Right forelimb (tissue), 1 donor: Measurements from ENCODE around the gene PPIG.
"Not testable (repeated sequence)": the region's sequence is repeated elsewhere in the genome, so short reads cannot be mapped to it uniquely, and the experiment has no call there.

ENCODE experiments used
- DNase-seq: peaks from one replicate; pipeline ENCODE4 v3.0.0-alpha.2; 2018

The PPIG gene

DNA sequence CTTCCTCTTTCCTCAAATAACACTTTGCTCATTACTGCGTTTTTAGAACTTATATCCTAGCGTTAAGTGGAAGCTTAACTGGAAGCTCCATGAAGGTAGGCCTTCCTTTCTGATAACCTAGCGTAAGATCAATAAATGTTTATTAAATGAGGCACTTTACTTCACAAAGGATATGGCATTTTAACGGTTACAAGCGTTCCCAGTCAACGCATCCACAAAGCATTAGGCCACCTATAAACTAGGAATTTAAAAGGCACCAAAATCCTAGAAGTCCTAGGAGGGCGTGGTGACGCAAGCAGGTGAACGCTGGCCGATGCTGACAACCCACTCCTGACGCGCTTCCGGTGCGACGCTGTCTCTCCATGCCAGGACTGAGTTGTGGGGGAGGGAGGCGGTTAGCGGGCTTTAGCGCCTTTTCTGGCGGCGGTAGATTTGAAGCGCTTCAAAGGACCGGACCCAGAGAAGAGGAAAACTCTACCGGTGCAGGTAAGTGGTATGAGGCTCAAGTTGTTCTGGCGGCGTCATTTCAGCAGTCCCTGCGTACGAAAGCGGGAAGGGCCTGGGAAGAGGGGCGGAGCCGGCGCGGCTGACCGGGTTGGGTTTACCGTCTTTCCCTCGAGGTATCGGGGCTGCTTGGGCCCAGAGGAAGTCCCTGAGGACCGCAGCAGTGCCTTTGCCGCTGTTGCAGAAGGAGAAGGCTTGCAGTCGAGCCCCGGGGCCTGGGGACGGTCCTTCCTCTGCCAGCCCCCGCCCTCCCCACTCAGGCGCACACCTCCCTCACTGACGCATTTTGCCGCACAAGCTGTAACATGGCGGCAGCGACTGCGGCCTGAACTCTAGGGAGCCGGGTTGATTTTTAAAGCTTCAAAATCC lies at the start of gene PPIG:
Gene PPIG, plus strand, starts transcription at position 347 of the 873 bp plus-strand sequence. CDS start 19,691 bp downstream, outside the sequence.
- peak; percentile 95 for DNase-seq

DNA sequence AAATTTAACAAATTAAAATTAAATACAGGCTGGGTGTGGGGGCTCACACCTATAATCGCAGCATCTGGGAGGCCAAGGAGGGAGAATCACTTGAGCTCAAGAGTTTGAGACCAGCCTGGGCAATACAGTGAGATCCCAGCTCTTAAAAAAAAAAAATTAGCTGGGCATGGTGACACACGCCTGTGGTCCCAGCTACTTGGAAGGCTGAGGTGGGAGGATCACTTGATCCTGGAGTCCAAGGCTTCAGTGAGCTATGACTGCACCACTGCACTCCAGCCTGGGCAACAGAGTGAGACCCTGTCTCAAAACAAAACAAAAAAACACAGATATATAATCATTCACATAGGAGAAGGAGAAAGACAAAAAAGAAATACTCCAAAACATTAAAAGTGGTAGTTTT lies 44.7 kb upstream of the PPIG start:
- DNase-seq = not testable (repeated sequence)

DNA sequence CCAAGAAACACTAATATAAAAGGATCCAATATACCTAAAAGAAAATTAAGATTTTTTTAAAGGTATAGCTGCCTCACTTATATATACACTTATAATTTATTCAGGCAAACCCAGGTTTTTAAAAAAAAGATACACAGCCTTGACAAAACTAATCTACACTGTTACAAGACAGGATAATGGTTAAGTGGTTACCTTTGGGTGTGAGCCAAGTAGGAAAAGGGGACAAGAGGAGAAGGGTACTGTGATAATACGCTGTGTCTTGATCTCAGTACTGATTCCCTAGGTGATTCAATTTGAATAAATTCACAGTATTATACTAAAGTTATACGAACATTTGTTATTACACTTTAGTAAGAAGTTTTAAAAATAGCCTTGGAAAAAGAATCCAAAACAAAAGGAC lies 44.0 kb upstream of the PPIG start:
- DNase-seq = no peak

DNA sequence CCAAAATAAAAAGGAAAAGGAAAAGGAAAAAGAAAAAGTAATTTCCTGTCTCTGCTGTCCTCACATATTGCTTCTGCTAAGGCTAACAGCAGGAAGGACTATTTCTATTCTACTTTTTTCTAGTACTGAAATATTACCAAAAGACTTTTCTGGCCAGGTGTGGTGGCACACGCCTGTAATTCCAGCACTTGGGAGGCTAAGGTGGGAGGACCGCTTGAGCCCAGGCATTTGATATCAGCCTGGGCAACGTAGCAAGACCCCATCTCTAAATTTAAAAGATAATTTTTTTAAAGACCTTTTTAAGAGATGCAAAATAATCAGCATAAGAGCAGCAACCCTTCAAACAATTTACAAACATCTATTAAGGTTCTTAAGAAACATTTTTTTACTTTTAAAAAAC lies 41.7 kb upstream of the PPIG start:
- DNase-seq = no peak

DNA sequence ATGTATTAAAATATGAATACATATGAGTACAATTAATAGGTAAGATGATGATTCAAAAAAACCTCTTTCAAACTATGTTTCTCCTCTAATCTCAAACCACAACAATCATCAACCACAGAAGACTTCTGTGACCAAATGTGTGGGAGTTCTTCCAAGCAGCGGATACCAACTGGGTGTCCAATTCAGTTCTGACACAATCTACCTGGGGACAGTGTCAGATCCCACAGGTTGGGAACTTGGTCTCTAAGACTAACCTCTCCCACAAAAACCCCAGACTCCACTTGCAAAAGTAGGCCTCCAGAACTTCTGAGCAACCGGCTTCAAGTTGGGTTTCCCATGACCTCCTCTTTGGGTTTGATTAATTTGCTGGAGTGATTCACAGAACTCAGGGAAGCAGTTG lies 37.4 kb upstream of the PPIG start:
- DNase-seq = no peak

DNA sequence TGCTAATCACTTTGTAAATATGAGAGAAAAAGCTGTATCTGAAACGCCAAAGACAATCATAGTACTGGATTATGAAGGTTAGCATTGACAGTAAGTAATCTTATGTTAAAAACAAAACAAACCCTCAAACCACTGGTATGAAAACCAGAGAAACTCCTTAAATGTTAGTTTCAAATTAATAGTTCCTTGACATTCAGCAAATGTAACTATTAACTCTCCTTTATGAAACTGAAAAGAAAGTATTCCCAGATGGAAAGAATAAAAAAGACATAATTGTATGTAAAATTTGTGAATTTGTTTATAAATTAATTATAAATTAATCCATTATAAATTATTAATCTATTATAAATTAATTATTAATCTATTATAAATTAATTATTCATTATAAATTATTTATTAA lies 22.8 kb upstream of the PPIG start:
- no peak for DNase-seq

DNA sequence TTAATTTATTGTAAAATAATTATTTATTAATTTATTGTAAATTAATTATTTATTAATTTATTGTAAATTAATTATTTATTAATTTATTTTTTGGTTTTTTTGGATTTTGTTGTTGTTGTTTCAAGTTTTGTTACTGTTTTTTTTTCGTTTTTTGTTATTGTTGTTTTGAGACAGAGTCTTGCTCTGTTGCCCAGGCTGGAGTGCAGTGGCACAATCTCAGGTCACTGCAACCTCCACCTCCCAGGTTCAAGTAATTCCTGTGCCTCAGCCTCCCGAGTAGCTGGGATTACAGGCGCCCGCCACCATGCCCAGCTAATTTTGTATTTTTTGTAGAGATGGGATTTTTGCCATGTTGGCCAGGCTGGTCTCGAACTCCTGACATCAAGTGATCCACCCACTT lies 22.1 kb upstream of the PPIG start:
- not testable (repeated sequence) for DNase-seq

DNA sequence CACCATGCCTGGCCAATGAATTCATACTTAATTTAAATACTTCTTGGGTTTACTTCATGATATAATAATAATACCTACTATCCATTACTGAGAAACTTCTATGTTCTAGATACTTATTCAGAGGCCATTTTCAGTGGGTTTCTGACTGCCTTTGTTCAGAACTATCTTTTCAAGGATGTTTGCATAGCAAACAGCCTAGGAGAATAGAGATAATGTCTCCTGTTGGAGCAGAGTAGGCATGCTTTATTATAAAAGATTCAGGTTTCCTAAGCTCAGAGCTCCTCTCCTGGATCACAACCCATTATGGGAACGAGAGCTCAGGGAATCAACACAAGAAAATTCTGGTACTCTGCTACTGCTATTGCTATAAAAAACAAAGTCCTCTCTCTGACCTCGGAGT lies 21.6 kb upstream of the PPIG start:
- DNase-seq = no peak

DNA sequence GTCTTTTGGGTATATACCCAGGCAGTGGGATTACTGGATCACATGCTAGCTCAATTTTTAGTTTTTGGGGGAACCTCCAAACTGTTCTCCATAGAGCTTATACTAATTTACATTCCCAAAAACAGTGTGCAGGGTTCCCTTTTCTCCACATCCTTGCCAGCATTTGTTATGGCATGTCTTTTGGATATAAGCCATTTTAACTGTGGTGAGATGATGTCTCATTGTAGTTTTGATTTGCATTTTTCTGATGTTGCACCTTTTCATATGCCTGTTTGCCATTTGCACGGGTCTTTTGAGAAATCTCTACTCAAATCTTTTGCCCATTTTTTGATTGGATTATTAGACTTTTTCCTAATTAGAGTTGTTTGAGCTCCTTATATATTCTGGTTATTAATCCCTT lies 18.5 kb upstream of the PPIG start:
- DNase-seq = no peak

DNA sequence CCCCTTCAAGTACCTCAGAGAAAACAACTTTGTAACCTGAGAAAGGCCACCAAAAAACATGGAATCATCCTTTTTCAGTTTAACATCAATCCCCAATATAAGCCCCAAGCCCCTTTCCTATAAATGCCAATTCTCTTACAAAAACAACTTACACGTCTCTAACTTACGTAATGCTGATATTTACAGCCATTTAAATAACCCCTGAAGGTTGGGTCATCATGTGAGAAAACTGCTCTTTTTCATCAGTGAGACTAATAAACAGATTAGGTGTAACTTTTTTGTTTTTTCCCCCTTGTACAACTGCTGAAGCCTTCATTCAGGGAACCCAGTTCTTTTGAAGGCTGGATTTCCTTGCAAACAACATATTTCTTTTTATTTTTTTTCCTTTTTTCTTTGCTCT lies 14.2 kb upstream of the PPIG start:
- no peak for DNase-seq

DNA sequence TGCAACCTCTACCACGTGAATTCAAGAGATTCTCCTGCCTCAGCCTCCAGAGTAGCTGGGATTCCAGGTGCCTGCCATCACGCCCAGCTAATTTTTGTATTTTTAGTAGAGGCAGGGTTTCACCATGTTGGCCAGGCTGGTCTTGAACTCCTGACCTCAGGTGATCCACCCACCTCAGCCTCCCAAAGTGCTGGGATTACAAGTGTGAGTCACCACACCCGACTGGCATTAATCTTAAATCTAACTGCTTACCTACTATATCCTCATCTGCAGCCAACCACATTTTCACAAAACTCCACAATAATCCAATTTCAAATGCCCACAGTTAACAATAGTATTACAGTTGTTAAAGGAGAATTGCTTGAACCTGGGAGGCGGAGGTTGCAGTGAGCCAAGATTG lies 13.4 kb upstream of the PPIG start:
- not testable (repeated sequence) for DNase-seq

DNA sequence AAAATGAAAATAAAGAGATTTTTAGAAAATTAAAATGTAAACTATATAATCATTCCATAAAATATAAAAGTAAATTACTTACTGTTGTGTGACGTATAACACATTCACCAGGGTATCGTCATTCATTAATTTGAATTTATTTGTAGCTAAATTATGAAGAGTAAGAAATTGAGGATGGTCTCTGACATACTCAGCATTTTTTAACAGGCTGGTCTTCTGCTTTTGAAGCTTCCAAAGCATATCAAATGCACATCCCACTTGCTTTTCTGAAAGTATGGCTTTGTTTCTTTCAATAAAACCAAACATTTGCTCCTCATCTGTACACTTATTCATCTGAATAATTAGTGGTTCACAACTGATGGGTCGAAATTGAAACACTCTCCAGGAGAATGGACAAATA lies 12.6 kb upstream of the PPIG start:
- DNase-seq = no peak

DNA sequence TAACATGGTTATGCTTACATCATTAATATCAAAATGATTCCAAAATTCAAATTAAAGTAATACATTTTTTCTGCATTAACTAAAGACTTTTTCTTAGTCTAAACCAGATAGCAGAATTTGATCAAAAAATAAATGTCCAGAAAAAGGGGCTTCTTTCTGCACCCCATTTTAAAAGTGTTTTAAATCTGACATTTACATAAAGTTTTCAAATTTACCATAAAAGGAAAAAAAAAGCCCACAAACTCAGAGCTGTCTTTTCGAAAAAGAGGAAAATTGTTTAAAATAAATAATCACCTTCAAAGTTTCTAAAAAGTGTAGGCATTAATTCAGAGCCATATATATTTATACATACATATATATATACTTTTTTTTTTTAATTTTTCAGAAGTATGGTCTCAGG lies 12.0 kb upstream of the PPIG start:
- no peak for DNase-seq

DNA sequence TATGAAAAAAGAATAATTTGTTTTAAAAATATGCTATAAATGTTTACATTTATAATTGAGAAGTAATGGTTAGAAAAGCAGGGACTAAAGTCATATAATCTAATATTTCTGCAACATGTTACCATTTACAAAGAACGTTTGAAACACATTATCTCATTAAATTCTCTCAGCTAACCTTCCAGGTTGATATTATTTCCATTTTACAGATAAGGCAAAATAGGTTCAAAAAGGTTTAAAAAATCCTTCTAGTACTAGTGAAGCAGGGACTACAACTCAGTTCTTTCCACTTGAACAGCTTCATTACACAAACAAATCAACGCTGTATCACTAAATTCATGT lies 11.4 kb upstream of the PPIG start:
- DNase-seq = no peak

DNA sequence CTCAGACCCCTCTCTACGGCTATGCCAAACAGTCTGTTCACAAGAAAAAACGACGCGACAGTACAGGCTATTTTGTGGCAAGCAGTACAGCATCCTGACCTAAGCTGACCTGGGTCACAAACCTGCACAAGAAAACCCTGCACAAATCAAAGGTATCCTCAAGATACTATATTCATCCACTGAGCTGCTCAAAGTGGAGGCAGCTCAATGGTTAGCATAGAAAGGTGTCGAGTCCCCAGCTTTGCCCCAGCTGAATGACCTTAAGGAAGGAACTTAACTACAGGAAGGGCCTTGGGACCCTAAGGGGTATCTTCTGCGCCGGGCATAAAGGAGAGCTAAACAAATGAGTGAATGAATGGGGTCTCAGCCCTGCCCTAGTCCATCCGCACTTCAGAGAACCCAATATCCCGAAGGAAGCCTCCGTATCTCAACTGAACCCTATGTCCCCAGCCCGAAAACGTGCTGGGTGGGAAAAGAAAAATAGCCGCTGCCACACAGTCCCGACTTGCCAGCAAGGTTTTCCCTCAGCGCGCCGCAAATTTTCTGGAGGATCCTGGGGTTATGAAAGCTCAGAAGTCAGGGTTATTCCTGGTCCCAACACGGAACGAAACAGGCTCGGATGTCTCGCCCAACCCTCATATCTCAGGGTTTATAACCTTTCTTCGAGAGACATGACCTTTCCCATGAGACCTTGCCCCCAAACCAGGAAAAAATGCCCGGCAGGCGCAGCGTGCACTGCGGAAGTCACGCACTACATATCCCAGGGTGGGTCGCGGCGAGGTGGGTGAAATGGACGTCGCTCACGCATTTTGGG lies 10.8 kb upstream of the PPIG start, which contains the start of gene FASTKD1:
Gene FASTKD1, minus strand, starts transcription at position 706 of the 814 bp plus-strand sequence. CDS start 1,836 bp downstream, outside the sequence.
- peak; percentile 89 for DNase-seq

DNA sequence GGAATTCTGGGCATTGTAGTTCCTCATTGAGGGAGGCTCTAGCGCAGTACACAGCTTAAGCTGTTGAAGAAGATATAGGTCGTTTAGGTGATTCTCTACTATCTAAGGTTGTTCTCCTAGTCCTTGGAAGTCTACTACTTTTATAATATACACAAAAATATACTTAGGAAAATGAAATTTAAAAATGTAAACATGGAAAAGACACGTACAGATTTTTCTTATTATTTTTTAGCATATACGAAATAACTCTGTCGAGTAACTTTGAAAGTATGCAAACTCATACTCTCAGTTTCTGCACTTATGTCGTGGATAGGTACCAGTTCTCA lies 10.2 kb upstream of the PPIG start:
- DNase-seq = no peak

DNA sequence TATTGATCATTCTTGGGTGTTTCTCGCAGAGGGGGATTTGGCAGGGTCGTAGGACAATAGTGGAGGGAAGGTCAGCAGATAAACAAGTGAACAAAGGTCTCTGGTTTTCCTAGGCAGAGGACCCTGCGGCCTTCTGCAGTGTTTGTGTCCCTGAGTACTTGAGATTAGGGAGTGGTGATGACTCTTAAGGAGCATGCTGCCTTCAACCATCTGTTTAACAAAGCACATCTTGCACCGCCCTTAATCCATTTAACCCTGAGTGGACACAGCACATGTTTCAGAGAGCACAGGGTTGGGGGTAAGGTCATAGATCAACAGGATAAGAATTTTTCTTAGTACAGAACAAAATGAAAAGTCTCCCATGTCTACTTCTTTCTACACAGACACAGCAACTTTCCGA lies 9.6 kb upstream of the PPIG start:
- not testable (repeated sequence) for DNase-seq

DNA sequence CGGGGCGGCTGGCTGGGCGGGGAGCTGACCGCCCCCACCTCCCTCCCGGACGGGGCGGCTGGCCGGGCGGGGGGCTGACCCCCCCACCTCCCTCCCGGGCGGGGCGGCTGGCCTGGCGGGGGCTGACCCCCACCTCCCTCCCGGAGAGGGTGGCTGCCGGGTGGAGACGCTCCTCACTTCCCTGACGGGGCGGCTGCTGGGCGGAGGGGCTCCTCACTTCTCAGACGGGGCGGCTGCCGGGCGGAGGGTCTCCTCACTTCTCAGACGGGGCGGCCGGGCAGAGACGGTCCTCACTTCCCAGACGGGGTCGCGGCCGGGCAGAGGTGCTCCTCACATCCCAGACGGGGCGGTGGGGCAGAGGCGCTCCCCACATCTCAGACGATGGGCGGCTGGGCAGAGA lies 8.9 kb upstream of the PPIG start:
- DNase-seq = not testable (repeated sequence)

DNA sequence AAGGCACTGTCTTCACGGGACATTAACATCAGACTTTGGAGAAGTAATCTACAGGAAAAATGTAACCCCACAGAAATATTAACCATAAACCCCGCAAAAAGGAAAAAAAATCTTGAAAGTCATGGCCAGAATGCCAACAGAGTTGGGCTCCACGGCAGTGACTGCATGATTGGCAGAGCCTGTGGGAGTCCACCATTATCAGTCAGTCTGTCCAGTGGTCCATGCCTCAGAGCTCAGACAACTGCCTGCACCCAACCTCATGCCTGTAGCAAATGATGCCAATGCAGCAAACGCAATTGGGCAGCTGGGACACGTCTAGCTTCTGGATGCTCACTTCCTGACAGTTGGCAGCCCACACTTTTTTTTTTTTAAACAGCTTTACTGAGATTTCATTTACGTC lies 5.1 kb upstream of the PPIG start:
- DNase-seq = no peak

DNA sequence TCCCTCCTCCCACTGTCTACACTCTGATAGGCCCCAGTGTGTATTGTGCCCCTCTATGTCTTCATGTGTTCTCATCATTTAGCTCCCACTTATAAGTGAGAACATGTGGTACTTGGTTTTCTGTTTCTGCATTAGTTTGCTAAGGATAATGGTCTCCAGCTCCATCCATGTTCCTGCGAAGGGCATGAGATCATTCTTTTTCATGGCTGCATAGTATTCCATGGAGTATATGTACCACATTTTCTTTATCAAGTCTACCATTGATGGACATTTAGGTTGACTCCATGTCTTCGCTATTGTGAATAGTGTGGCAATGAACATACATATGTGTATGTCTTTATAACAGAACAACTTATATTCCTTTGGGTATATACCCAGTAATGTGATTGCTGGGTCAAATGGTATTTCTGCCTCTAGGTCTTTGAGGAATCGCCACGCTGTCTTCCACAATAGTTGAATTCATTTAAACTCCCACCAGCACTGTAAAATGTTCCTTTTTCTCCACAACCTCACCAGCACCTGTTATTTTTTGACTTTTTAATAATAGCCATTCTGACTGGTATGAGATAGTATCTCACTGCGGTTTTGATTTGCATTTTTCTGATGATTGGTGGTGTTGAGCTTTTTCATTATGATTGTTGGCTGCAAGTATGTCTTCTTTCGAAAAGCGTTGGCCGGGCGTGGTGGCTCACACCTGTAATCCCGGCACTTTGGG lies 1.4 kb upstream of the PPIG start:
- not testable (repeated sequence) for DNase-seq

DNA sequence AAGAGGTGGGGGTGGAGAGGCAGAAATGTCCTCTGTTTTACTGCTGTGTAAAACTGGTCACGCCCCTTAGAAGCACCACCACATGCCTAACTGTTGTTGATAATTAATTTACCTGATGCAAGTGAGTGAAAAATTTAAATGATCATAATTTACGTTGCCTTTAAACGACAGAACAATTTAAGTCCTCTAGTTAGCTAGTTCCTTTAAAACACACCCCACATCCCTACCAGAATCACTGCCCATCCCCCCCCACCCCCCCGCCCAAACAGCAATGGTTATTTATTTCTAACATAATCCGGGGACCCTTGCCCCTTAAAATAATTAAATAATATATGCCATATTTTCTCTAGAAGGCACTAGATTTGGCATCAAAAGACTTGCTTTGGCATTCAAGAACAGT lies 633 bp upstream of the PPIG start:
- no peak for DNase-seq

DNA sequence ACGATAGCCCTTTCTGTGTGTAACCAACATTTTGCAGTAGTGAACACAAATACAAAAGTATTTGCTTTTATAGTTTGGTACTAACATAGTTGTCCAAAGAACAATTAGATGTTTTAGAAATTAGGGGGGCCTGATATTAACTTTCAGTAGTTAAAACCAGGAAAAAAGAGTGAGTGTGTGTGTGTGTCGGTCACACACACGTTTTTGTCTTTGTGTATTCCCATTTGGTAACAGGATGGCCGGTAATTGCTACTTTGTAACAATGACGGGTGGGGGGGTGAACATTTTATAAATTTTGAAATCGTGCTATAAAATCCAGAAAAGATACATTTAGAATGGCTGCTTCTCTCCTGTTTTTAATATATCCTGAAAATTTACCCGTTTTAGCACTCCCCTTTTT lies 1.5 kb downstream of the PPIG start:
- no peak for DNase-seq

DNA sequence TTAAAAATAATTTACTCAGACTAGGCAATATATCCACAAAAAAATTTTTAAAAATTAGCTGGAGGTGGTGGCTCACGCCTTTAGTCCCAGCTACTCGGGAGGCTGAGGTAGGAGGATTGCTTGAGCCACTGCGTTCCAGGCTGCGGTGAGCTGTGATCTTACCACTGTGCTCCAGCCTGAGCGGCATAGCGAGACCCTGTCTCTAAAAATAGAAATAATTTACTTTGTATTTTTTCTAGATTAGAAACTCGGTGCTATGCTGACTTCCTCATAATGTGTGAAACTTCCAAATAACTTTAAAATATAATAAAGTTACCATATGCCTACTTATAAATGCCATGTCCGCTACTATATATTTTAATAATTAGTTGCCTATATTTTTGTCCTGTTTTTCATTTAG lies 6.7 kb downstream of the PPIG start:
- DNase-seq = no peak

DNA sequence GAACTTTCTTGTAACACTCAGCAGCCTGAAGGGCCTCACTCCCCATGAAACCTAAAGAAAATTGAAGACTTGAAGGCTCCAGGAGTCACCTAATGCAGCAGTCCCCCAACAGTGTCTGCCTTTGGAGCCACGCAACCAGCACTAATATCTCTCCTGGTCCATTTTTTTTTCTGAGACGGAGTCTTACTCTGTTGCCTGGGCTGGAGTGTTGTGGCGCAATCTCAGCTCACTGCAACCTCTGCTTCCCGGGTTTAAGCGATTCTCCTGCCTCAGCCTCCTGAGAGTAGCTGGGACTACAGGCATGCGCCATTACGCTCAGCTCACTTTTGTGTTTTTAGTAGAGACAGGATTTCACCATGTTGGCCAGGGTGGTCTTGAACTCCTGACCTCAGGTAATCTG lies 12.4 kb downstream of the PPIG start:
- DNase-seq = not testable (repeated sequence)
